ENCODE results near the gene SCN8A. TPM values are rescaled to one million over a fixed set of nuclear protein-coding genes. Genes with fewer than 3 reads are reported as not detected.

The SCN8A gene
- total and polyA plus RNA-seq, 7 donors: 0.03 to 0.44 (median 0.08) TPM

DNA sequence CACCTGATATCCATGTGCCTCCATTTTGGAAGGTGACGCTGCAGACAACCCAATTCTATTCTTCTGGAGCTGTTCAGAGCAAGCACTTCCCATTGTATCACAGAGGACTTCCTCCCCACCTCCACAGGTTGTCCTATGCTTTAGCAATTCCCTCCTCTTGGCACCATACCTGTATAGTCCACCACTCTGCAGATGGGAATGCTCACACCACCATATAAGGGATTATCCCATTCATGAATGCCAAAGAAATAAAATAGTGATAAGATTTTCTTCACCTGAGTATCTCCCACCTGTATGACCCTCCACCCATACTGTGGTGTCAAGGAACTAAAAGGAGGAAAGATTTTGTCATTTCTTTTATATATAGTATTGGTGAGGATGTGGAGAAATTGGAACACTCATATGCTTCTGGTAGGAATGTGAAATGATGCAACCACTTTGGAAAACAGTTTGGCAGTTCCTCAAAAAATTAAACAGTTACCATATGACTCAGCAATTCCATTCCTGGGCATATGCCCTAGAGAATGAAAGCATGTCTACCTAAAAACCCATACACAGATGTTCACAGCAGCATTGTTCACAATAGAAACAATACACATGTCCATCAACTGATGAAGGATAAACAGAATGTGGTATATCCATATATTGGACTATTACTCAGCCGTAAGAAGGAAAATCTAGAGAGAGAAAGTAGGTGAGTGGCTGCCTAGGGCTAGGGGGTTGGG lies 182.3 kb downstream of the SCN8A start:
- no peaks in the 10 kb centered on the region for H3K9me3 ChIP-seq
- no peak for DNase-seq
- no peak overlapping the region for H3K27ac ChIP-seq
- H3K4me1 ChIP-seq: no peaks in the 10 kb centered on the region
- H3K4me3 ChIP-seq: no peak overlapping the region
- H3K27me3 ChIP-seq (ENCODE audit: insufficient read depth in 3 of 3, low read length in 2 of 3): peaks cover 0 to 2% (median 0%) of the 10 kb centered on the region in 3 donors
- TF ChIP-seq, protein P1, sequence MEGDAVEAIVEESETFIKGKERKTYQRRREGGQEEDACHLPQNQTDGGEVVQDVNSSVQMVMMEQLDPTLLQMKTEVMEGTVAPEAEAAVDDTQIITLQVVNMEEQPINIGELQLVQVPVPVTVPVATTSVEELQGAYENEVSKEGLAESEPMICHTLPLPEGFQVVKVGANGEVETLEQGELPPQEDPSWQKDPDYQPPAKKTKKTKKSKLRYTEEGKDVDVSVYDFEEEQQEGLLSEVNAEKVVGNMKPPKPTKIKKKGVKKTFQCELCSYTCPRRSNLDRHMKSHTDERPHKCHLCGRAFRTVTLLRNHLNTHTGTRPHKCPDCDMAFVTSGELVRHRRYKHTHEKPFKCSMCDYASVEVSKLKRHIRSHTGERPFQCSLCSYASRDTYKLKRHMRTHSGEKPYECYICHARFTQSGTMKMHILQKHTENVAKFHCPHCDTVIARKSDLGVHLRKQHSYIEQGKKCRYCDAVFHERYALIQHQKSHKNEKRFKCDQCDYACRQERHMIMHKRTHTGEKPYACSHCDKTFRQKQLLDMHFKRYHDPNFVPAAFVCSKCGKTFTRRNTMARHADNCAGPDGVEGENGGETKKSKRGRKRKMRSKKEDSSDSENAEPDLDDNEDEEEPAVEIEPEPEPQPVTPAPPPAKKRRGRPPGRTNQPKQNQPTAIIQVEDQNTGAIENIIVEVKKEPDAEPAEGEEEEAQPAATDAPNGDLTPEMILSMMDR (IDR thresholded peaks at IDR 0.05): no peak
- H3K36me3 ChIP-seq (ENCODE audit: insufficient read depth in 1 of 2, low read depth in 1 of 2): no peaks in the 10 kb centered on the region
- intact Hi-C loops (cut with DNase I): no loop called here
- 97 to 100% (median 98%) methylated on average over 2 of the region's 2 CpGs for WGBS, 3 donors
- no peak for ATAC-seq

DNA sequence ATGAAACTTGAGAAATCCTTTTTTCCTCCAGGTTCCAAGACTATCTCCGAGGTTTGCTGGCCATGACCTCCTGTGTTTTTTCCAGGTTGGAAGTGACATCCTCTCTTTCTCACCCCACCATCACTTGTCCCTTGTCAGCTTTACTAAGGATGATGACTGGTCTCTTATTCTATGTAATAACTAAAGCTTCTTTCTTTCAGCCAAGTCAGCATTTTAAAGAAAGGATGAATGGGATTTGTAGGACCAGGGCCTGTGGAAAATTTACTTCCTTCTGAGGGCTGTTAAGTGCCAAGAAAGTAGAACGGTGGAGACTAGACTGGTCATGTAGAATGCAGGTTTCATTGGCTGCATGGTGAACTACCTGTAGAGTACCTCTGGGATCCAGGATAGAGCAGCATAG lies 183.9 kb downstream of the SCN8A start:
- intact Hi-C loops (cut with DNase I): no loop called here
- TF ChIP-seq, protein P1 (IDR thresholded peaks at IDR 0.05): no peak
- ATAC-seq: no peak

DNA sequence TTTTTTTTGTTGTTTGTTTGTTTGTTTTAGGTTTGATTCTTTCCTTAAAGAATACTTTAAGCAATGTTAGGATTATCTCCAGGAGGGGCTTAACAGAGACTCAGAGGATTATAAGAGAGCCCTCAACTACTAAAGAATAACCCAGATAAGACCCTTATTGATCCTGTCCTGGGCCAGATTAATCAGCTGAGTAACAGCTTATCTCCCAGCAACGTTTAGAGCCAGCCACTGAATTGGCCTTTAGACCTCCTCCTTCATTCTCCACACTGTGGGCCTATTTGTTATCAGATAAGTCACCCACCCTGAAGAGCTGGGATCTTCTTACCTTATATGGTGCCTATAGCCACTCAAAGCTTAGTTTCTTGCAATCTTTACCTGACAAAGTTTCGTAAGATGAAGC lies 186.4 kb downstream of the SCN8A start:
- 52 to 58% (median 53%) methylated on average over 2 of the region's 2 CpGs for WGBS, 3 donors
- ATAC-seq (no peak), DNase-seq (no peak)
- no peak overlapping the region for H3K4me3 ChIP-seq
- intact Hi-C loops (cut with DNase I): no loop called here
- no peaks in the 10 kb centered on the region for H3K9me3 ChIP-seq
- no peak overlapping the region for H3K27ac ChIP-seq
- TF ChIP-seq, protein P1 (IDR thresholded peaks at IDR 0.05): no peak
- no peaks in the 10 kb centered on the region for H3K36me3 ChIP-seq (ENCODE audit: insufficient read depth in 1 of 2, low read depth in 1 of 2)
- no peaks in the 10 kb centered on the region for H3K4me1 ChIP-seq
- peaks cover 1 to 3% (median 2%) of the 10 kb centered on the region in 3 donors for H3K27me3 ChIP-seq (ENCODE audit: insufficient read depth in 3 of 3, low read length in 2 of 3)

More for the DNA sequence above, 183.9 kb downstream of the SCN8A start:
- no peak overlapping the region for H3K4me3 ChIP-seq
- H3K27me3 ChIP-seq (ENCODE audit: insufficient read depth in 3 of 3, low read length in 2 of 3): peaks cover 0 to 2% (median 0%) of the 10 kb centered on the region in 3 donors
- DNase-seq: no peak
- no peak overlapping the region for H3K27ac ChIP-seq
- no peaks in the 10 kb centered on the region for H3K9me3 ChIP-seq
- 52 to 74% (median 54%) methylated on average over 2 of the region's 2 CpGs for WGBS, 3 donors
- H3K4me1 ChIP-seq: no peaks in the 10 kb centered on the region
- H3K36me3 ChIP-seq (ENCODE audit: insufficient read depth in 1 of 2, low read depth in 1 of 2): no peaks in the 10 kb centered on the region

DNA sequence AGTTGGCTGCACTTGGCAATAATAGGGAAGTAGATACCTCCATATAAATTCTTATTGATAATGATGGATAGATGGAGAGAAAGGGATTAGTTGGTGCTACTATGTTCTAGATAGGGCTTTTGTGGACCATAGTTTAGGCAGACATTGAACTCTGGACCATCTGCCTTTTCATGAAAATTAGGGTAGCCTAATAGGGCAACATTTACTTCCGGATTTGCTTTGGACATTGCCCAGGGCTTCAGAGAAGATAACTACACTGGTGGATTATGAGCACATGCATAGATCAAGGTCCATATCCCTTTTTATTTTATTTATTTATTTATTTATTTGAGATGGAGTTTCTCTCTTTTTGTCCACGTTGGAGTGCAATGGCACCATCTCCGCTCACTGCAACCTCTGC lies 186.9 kb downstream of the SCN8A start:
- Histone ChIP-seq H3K4me1 (no peaks in the 10 kb centered on the region), H3K9me3 (no peaks in the 10 kb centered on the region), H3K36me3 (ENCODE audit: insufficient read depth in 1 of 2, low read depth in 1 of 2) (no peaks in the 10 kb centered on the region), H3K27me3 (ENCODE audit: insufficient read depth in 3 of 3, low read length in 2 of 3) (peaks cover 1 to 3% (median 2%) of the 10 kb centered on the region in 3 donors), H3K27ac (no peak overlapping the region), H3K4me3 (no peak overlapping the region)
- intact Hi-C loops (cut with DNase I): no loop called here
- TF ChIP-seq, protein P1 (IDR thresholded peaks at IDR 0.05): no peak
- WGBS, 3 donors: 82 to 89% (median 87%) methylated on average over 3 of the region's 3 CpGs
- DNase-seq: no peak
- no peak for ATAC-seq

DNA sequence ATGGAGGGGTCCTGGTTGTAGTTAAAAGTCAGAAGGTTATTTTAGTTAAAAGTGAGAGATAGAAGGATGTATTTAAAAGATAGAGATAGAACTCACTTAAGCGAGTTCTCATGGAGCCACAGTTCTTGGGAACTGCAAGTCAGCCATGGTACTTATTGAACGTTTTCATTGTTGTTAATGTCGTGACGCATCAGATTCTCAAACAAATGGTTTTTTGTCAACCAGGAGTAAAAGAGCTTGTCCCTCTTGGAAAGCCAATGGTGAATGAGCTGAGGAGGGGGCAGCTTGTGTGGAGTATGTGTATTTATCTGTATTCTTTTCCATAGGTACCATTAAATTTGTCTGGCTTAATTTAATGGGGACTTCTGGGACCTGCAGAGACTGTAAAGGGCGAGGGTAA lies 188.8 kb downstream of the SCN8A start:
- DNase-seq (no peak), ATAC-seq (no peak)
- intact Hi-C loops (cut with DNase I): no loop called here
- no peaks in the 10 kb centered on the region for H3K9me3 ChIP-seq
- H3K27ac ChIP-seq: no peak overlapping the region
- no peaks in the 10 kb centered on the region for H3K36me3 ChIP-seq (ENCODE audit: insufficient read depth in 1 of 2, low read depth in 1 of 2)
- WGBS, 3 donors: 73 to 85% (median 80%) methylated on average over 5 of the region's 5 CpGs
- no peaks in the 10 kb centered on the region for H3K4me1 ChIP-seq
- H3K4me3 ChIP-seq: no peak overlapping the region
- H3K27me3 ChIP-seq (ENCODE audit: insufficient read depth in 3 of 3, low read length in 2 of 3): peaks cover 1 to 3% (median 2%) of the 10 kb centered on the region in 3 donors
- TF ChIP-seq, protein P1 (IDR thresholded peaks at IDR 0.05): no peak

All from psoas muscle (tissue), 8 donors.